Neutrophil (primary cell): ENCODE results near the gene GPR68.

ENCODE experiments used
- H3K27ac ChIP-seq: fragments of 200-600 bp; sonication (generic); 2 replicates; pipeline ENCODE4 v1.5.1; 2016; ENCODE audit warnings: mild to moderate bottlenecking, moderate library complexity
- H3K27me3 ChIP-seq: fragments of 200-600 bp; sonication (generic); 2 replicates; pipeline ENCODE4 v1.6.0; 2016; ENCODE audit warnings: mild to moderate bottlenecking
- H3K36me3 ChIP-seq: fragments of 200-600 bp; sonication (generic); 2 replicates; pipeline ENCODE4 v1.5.1; 2017
- H3K4me1 ChIP-seq, 2 experiments: fragments of 200-600 bp in 1 of 2; sonication (generic) in 1 of 2; 1 replicate in 1 of 2; 2 replicates in 1 of 2; pipeline versions ENCODE4 v1.5.1 to v1.6.1; 2013 to 2016; ENCODE audit warnings: low read depth in 1 of 2, low read length in 1 of 2, mild to moderate bottlenecking in 1 of 2, moderate library complexity in 1 of 2; ENCODE audit not compliant: control insufficient read depth in 1 of 2, insufficient read depth in 1 of 2
- H3K4me3 ChIP-seq, 2 experiments: fragments of 200-600 bp in 1 of 2; sonication (generic) in 1 of 2; 1 replicate in 1 of 2; 2 replicates in 1 of 2; pipeline ENCODE4 v1.5.1; 2013 to 2016; ENCODE audit warnings: low read depth in 1 of 2, low read length in 1 of 2, mild to moderate bottlenecking in 1 of 2, moderate library complexity in 1 of 2
- H3K9me3 ChIP-seq: fragments of 200-600 bp; sonication (generic); 2 replicates; pipeline ENCODE4 v1.5.1; 2016
- TF ChIP-seq, protein P1 (sequence below): fragments of 200-600 bp; sonication (generic); IDR thresholded peaks from 2 replicates; pipeline ENCODE4 v1.5.1; 2016; ENCODE audit warnings: antibody characterized with exemption

Gene GPR68

GRCh38 chr14:91257328-91258010, 13.0 kb upstream of the GPR68 start:
- no peak overlapping the region for H3K4me3 ChIP-seq
- H3K4me1 ChIP-seq = peaks cover 22 to 27% of the 10 kb centered on the region in 2 experiments

DNA sequence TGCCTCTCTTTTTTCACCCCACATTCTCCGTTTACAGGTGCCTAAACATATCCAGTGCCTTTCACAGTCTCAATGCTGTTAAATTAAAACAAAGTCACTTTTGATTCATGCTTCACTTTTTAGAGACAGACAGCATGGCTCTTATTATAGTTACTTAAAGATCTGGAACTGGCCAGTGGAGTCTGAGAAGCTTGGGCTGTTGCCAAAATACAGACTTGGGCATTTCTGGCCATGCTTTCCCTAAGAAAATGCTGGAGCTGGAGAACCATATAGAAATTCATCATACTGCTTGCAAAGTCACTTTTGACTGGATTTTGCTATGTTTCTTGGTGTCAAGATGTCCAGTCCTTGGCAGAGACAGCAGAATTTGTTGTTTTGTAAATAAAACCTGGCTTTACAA, 12.2 kb upstream of the GPR68 start:
- Histone ChIP-seq H3K4me3 (no peak overlapping the region), H3K9me3 (no peaks in the 10 kb centered on the region), H3K27me3 (peaks cover 41% of the 10 kb centered on the region), H3K4me1 (peaks cover 30 to 35% of the 10 kb centered on the region in 2 experiments), H3K36me3 (no peaks in the 10 kb centered on the region), H3K27ac (no peak overlapping the region)
- TF ChIP-seq, protein P1, sequence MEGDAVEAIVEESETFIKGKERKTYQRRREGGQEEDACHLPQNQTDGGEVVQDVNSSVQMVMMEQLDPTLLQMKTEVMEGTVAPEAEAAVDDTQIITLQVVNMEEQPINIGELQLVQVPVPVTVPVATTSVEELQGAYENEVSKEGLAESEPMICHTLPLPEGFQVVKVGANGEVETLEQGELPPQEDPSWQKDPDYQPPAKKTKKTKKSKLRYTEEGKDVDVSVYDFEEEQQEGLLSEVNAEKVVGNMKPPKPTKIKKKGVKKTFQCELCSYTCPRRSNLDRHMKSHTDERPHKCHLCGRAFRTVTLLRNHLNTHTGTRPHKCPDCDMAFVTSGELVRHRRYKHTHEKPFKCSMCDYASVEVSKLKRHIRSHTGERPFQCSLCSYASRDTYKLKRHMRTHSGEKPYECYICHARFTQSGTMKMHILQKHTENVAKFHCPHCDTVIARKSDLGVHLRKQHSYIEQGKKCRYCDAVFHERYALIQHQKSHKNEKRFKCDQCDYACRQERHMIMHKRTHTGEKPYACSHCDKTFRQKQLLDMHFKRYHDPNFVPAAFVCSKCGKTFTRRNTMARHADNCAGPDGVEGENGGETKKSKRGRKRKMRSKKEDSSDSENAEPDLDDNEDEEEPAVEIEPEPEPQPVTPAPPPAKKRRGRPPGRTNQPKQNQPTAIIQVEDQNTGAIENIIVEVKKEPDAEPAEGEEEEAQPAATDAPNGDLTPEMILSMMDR = no peak

More at GRCh38 chr14:91257328-91258010, 13.0 kb upstream of the GPR68 start:
- no peaks in the 10 kb centered on the region for H3K9me3 ChIP-seq
- no peaks in the 10 kb centered on the region for H3K36me3 ChIP-seq
- peaks cover 48% of the 10 kb centered on the region for H3K27me3 ChIP-seq
- no peak overlapping the region for H3K27ac ChIP-seq
- TF ChIP-seq, protein P1 = no peak

DNA sequence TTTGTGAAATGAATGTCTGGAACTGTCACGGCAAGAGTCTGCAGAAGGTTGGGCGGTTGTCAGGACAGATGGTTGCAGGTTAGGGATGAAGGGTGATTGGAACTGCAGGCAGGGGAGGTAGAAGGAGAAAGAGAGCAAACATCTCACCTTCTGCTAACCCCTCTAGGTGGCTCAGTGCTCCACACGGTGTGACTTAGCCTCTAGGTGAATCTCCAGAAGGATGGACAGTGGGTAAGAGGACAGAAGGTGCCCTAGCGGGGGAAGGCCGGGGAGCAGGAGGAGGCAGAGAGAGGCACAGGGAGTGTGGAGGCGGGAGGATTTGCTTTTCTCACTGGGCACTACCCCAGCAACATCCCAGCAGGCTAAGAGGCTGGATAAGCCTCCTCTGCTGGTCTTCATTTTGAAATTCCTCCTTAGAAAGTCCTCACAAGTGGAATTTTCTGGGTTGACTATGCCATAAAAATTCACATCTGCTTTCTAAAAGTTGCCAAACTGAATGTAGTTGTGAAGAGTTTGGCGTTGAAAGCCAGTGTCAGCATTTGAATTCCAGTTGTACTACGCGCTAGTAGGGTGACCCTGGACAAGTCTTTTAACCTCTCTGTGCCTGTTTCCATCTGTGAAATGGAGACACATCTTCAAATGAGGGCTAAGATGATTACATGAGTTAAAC, 10.7 kb upstream of the GPR68 start:
- H3K4me1 ChIP-seq = peaks cover 45 to 46% of the 10 kb centered on the region in 2 experiments
- H3K4me3 ChIP-seq = no peak overlapping the region
- H3K27me3 ChIP-seq = peaks cover 41% of the 10 kb centered on the region
- TF ChIP-seq, protein P1 = no peak
- H3K27ac ChIP-seq = no peak overlapping the region
- H3K36me3 ChIP-seq = no peaks in the 10 kb centered on the region
- H3K9me3 ChIP-seq = no peaks in the 10 kb centered on the region

GRCh38 chr14:91254461-91254860, 10.0 kb upstream of the GPR68 start:
- Histone ChIP-seq H3K27ac (peak overlapping the region; percentile 70), H3K4me1 (peaks cover 52 to 53% of the 10 kb centered on the region in 2 experiments), H3K36me3 (no peaks in the 10 kb centered on the region), H3K9me3 (no peaks in the 10 kb centered on the region), H3K4me3 (peak overlapping the region in 1 of 2 experiments; percentile 66), H3K27me3 (peaks cover 37% of the 10 kb centered on the region)
- TF ChIP-seq, protein P1 = no peak

DNA sequence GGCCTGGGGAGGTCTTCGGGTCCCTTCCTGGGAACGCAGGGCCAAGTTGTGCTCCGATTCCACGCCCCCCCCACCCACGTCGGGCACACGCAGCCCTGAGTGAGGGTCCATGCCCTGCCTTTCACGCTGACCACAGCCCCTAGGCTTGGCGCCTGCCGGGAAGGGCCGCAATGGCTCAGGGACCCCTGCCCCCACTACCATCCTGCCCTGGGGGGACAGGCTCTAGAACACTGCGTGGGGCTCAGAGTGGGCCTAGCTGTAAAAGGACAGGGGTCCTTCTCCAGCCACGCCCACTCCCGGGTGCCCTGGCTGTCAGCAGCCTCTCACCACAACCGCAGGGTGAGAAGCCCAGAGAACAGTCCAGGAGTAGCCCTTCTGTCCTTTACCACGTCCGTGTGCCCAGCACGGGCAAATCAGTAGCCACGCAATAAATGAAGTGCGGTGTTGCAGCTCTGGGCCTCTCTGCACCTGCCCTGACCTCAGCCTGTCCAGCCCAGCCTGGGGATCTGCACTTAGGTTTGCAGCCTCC, 9.4 kb upstream of the GPR68 start:
- Histone ChIP-seq H3K27ac (peak overlapping the region; percentile 70), H3K4me3 (peak overlapping the region; percentile 65 to 66), H3K4me1 (peaks cover 58 to 59% of the 10 kb centered on the region in 2 experiments), H3K27me3 (peaks cover 31% of the 10 kb centered on the region), H3K36me3 (no peaks in the 10 kb centered on the region), H3K9me3 (no peaks in the 10 kb centered on the region)
- TF ChIP-seq, protein P1 = no peak
